WTC11 (cell line): ENCODE data around the gene HSD11B1L. TPM values are rescaled to one million over a fixed set of nuclear protein-coding genes. Genes with fewer than 3 reads are reported as not detected.

Experiments
- ATF1 ChIP-seq: sonication (generic); formaldehyde crosslinking; IDR thresholded peaks from 2 replicates; pipeline ENCODE4 v1.8.1; 2023; ENCODE audit warnings: mild to moderate bottlenecking, moderate library complexity, missing genetic modification reagents
- CREB1 ChIP-seq: sonication (generic); formaldehyde crosslinking; IDR thresholded peaks from 2 replicates; pipeline ENCODE4 v1.8.0; 2023; ENCODE audit warnings: mild to moderate bottlenecking, missing genetic modification reagents
- EMX1 ChIP-seq: fragments of 250-450 bp; sonication (Bioruptor Pico); IDR thresholded peaks from 2 replicates; pipeline ENCODE4 v1.8.0; 2021; ENCODE audit warnings: mild to moderate bottlenecking
- FOXP1 ChIP-seq: sonication (generic); formaldehyde crosslinking; IDR thresholded peaks from 2 replicates; pipeline ENCODE4 v1.8.0; 2022; ENCODE audit warnings: missing genetic modification reagents, mild to moderate bottlenecking, moderate library complexity, borderline replicate concordance
- NFATC4 ChIP-seq: fragments of 250-450 bp; sonication (Bioruptor Pico); IDR thresholded peaks from 2 replicates; pipeline ENCODE4 v1.9.0; 2021; ENCODE audit warnings: mild to moderate bottlenecking
- NFE2L1 ChIP-seq: sonication (generic); formaldehyde crosslinking; IDR thresholded peaks from 2 replicates; pipeline ENCODE4 v1.8.1; 2023; ENCODE audit warnings: missing genetic modification reagents
- NFYB ChIP-seq: sonication (generic); formaldehyde crosslinking; conservative IDR thresholded peaks from 2 replicates; pipeline ENCODE4 v1.8.0; 2022; ENCODE audit warnings: low read depth, missing genetic modification reagents
- NR1H2 ChIP-seq: sonication (generic); formaldehyde crosslinking; IDR thresholded peaks from 2 replicates; pipeline ENCODE4 v1.9.0; 2021; ENCODE audit warnings: mild to moderate bottlenecking, moderate library complexity, missing genetic modification reagents
- RORB ChIP-seq: fragments of 250-450 bp; sonication (Bioruptor Pico); IDR thresholded peaks from 2 replicates; pipeline ENCODE4 v1.9.0; 2021; ENCODE audit warnings: mild to moderate bottlenecking
- SP1 ChIP-seq: sonication (generic); formaldehyde crosslinking; conservative IDR thresholded peaks from 2 replicates; pipeline ENCODE4 v1.8.1; 2022; ENCODE audit warnings: missing genetic modification reagents
- TP53 ChIP-seq: sonication (generic); formaldehyde crosslinking; IDR thresholded peaks from 2 replicates; pipeline ENCODE4 v1.8.1; 2023; ENCODE audit warnings: mild to moderate bottlenecking, missing genetic modification reagents
- ZNF232 ChIP-seq: sonication (generic); formaldehyde crosslinking; IDR thresholded peaks from 2 replicates; pipeline ENCODE4 v1.8.0; 2022; ENCODE audit warnings: mild to moderate bottlenecking, missing genetic modification reagents
- total RNA-seq: library from RNA; stranded (reverse); gene quantifications from 3 replicates; pipeline ENCODE4 v1.2.3, GENCODE V29; 2021
- TF ChIP-seq, protein P1 (sequence below): sonication (generic); formaldehyde crosslinking; IDR thresholded peaks from 2 replicates; pipeline ENCODE4 v1.8.0; 2023; ENCODE audit warnings: missing genetic modification reagents, mild to moderate bottlenecking, borderline replicate concordance
- TF ChIP-seq, protein P2 (sequence below): fragments of 250-450 bp; sonication (Bioruptor Pico); IDR thresholded peaks from 2 replicates; pipeline ENCODE4 v1.9.0; 2021; ENCODE audit warnings: moderate library complexity, mild to moderate bottlenecking, inconsistent platforms, borderline replicate concordance
- TF ChIP-seq, protein P3 (sequence below): fragments of 250-450 bp; sonication (Bioruptor Pico); IDR thresholded peaks from 2 replicates; pipeline ENCODE4 v1.9.0; 2021; ENCODE audit warnings: mild to moderate bottlenecking, borderline replicate concordance
- TF ChIP-seq, protein P4 (sequence below): sonication (generic); formaldehyde crosslinking; IDR thresholded peaks from 2 replicates; pipeline ENCODE4 v1.8.1; 2023; ENCODE audit warnings: mild to moderate bottlenecking, missing genetic modification reagents, moderate library complexity
- TF ChIP-seq, protein P5 (sequence below): fragments of 250-450 bp; sonication (Bioruptor Pico); IDR thresholded peaks from 2 replicates; pipeline ENCODE4 v1.9.0; 2021; ENCODE audit warnings: mild to moderate bottlenecking
- TF ChIP-seq, protein P6 (sequence below): sonication (generic); formaldehyde crosslinking; IDR thresholded peaks from 2 replicates; pipeline ENCODE4 v1.8.1; 2022; ENCODE audit warnings: mild to moderate bottlenecking, moderate library complexity, missing genetic modification reagents
- TF ChIP-seq, protein P7 (sequence below): sonication (generic); formaldehyde crosslinking; IDR thresholded peaks from 2 replicates; pipeline ENCODE4 v1.8.1; 2023; ENCODE audit warnings: mild to moderate bottlenecking, missing genetic modification reagents, moderate library complexity
- TF ChIP-seq, protein P8 (sequence below): sonication (generic); formaldehyde crosslinking; IDR thresholded peaks from 2 replicates; pipeline ENCODE4 v1.8.0; 2022; ENCODE audit warnings: mild to moderate bottlenecking, missing genetic modification reagents
- TF ChIP-seq, protein P9 (sequence below): sonication (generic); formaldehyde crosslinking; IDR thresholded peaks from 2 replicates; pipeline ENCODE4 v1.8.1; 2022; ENCODE audit warnings: missing genetic modification reagents, borderline replicate concordance
- TF ChIP-seq, protein P10 (sequence below): sonication (generic); formaldehyde crosslinking; IDR thresholded peaks from 2 replicates; pipeline ENCODE4 v1.8.1; 2022; ENCODE audit warnings: low read depth, missing genetic modification reagents, borderline replicate concordance

HSD11B1L gene
- total RNA-seq, 1 experiment from 2014 or later, result 11.8 TPM

DNA sequence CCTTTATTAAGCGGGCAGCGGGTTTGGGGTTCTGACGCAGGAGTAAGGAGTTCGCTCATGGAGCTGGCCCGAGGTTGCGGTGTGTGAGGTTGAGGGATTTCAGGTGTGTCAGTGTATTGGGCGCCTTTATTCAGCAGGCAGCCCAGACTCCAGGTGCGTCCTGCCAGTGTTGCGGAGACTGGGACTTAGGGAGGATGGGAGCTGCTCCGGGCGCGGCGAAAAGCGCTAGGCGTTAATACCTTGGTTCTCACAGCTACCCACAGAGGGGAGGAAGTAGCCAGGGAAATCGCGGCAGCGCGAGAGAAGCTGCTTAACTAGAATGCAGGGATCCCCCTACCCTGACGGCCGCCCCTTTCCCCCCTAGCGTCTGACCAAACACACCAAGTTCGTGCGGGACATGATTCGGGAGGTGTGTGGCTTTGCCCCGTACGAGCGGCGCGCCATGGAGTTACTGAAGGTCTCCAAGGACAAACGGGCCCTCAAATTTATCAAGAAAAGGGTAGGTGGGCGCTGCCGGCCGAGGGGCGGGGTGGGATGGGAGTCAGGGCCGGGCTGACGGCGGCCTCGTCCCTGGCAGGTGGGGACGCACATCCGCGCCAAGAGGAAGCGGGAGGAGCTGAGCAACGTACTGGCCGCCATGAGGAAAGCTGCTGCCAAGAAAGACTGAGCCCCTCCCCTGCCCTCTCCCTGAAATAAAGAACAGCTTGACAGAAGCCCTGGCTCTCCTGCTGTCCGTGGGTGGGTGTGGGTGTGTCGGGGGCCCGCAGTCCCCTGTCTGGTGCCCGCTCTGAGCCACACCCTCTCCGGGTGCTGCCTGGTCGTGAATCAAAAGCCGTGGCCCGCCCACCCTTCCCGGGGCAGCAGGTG is 10.4 kb downstream of the HSD11B1L start (continued):
- TF ChIP-seq SP1 (CRISPR knock-in tag) (no peak), ZNF232 (CRISPR knock-in tag) (no peak), CREB1 (no peak), NR1H2 (CRISPR knock-in tag) (no peak), ATF1 (CRISPR knock-in tag) (no peak), TP53 (CRISPR knock-in tag) (0 out of 2 replicates have a peak, but pooled peaks have one; percentile 14), RORB (CRISPR knock-in tag) (no peak), NFE2L1 (CRISPR knock-in tag) (no peak), EMX1 (CRISPR knock-in tag) (peak; percentile 80; the same call in 1 of the 2 replicates), NFYB (no peak), FOXP1 (CRISPR knock-in tag) (0 out of 2 replicates have a peak, but pooled peaks have one; percentile 6), NFATC4 (CRISPR knock-in tag) (no peak)
- TF ChIP-seq, protein P1, sequence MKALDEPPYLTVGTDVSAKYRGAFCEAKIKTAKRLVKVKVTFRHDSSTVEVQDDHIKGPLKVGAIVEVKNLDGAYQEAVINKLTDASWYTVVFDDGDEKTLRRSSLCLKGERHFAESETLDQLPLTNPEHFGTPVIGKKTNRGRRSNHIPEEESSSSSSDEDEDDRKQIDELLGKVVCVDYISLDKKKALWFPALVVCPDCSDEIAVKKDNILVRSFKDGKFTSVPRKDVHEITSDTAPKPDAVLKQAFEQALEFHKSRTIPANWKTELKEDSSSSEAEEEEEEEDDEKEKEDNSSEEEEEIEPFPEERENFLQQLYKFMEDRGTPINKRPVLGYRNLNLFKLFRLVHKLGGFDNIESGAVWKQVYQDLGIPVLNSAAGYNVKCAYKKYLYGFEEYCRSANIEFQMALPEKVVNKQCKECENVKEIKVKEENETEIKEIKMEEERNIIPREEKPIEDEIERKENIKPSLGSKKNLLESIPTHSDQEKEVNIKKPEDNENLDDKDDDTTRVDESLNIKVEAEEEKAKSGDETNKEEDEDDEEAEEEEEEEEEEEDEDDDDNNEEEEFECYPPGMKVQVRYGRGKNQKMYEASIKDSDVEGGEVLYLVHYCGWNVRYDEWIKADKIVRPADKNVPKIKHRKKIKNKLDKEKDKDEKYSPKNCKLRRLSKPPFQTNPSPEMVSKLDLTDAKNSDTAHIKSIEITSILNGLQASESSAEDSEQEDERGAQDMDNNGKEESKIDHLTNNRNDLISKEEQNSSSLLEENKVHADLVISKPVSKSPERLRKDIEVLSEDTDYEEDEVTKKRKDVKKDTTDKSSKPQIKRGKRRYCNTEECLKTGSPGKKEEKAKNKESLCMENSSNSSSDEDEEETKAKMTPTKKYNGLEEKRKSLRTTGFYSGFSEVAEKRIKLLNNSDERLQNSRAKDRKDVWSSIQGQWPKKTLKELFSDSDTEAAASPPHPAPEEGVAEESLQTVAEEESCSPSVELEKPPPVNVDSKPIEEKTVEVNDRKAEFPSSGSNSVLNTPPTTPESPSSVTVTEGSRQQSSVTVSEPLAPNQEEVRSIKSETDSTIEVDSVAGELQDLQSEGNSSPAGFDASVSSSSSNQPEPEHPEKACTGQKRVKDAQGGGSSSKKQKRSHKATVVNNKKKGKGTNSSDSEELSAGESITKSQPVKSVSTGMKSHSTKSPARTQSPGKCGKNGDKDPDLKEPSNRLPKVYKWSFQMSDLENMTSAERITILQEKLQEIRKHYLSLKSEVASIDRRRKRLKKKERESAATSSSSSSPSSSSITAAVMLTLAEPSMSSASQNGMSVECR, result 0 out of 2 replicates have a peak, but pooled peaks have one; percentile 18
- TF ChIP-seq, protein P2, sequence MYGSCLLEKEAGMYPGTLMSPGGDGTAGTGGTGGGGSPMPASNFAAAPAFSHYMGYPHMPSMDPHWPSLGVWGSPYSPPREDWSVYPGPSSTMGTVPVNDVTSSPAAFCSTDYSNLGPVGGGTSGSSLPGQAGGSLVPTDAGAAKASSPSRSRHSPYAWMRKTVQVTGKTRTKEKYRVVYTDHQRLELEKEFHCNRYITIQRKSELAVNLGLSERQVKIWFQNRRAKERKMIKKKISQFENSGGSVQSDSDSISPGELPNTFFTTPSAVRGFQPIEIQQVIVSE (CRISPR knock-in tag), result no peak
- TF ChIP-seq, protein P3, sequence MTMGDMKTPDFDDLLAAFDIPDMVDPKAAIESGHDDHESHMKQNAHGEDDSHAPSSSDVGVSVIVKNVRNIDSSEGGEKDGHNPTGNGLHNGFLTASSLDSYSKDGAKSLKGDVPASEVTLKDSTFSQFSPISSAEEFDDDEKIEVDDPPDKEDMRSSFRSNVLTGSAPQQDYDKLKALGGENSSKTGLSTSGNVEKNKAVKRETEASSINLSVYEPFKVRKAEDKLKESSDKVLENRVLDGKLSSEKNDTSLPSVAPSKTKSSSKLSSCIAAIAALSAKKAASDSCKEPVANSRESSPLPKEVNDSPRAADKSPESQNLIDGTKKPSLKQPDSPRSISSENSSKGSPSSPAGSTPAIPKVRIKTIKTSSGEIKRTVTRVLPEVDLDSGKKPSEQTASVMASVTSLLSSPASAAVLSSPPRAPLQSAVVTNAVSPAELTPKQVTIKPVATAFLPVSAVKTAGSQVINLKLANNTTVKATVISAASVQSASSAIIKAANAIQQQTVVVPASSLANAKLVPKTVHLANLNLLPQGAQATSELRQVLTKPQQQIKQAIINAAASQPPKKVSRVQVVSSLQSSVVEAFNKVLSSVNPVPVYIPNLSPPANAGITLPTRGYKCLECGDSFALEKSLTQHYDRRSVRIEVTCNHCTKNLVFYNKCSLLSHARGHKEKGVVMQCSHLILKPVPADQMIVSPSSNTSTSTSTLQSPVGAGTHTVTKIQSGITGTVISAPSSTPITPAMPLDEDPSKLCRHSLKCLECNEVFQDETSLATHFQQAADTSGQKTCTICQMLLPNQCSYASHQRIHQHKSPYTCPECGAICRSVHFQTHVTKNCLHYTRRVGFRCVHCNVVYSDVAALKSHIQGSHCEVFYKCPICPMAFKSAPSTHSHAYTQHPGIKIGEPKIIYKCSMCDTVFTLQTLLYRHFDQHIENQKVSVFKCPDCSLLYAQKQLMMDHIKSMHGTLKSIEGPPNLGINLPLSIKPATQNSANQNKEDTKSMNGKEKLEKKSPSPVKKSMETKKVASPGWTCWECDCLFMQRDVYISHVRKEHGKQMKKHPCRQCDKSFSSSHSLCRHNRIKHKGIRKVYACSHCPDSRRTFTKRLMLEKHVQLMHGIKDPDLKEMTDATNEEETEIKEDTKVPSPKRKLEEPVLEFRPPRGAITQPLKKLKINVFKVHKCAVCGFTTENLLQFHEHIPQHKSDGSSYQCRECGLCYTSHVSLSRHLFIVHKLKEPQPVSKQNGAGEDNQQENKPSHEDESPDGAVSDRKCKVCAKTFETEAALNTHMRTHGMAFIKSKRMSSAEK (CRISPR knock-in tag), result no peak
- TF ChIP-seq, protein P4, sequence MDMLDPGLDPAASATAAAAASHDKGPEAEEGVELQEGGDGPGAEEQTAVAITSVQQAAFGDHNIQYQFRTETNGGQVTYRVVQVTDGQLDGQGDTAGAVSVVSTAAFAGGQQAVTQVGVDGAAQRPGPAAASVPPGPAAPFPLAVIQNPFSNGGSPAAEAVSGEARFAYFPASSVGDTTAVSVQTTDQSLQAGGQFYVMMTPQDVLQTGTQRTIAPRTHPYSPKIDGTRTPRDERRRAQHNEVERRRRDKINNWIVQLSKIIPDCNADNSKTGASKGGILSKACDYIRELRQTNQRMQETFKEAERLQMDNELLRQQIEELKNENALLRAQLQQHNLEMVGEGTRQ (CRISPR knock-in tag), result no peak
- TF ChIP-seq, protein P5, sequence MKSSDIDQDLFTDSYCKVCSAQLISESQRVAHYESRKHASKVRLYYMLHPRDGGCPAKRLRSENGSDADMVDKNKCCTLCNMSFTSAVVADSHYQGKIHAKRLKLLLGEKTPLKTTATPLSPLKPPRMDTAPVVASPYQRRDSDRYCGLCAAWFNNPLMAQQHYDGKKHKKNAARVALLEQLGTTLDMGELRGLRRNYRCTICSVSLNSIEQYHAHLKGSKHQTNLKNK (CRISPR knock-in tag), result peak; percentile 8; the same call in 1 of the 2 replicates
- TF ChIP-seq, protein P6, sequence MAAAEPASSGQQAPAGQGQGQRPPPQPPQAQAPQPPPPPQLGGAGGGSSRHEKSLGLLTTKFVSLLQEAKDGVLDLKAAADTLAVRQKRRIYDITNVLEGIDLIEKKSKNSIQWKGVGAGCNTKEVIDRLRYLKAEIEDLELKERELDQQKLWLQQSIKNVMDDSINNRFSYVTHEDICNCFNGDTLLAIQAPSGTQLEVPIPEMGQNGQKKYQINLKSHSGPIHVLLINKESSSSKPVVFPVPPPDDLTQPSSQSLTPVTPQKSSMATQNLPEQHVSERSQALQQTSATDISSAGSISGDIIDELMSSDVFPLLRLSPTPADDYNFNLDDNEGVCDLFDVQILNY (CRISPR knock-in tag), result 0 out of 2 replicates have a peak, but pooled peaks have one; percentile 24
- TF ChIP-seq, protein P7, sequence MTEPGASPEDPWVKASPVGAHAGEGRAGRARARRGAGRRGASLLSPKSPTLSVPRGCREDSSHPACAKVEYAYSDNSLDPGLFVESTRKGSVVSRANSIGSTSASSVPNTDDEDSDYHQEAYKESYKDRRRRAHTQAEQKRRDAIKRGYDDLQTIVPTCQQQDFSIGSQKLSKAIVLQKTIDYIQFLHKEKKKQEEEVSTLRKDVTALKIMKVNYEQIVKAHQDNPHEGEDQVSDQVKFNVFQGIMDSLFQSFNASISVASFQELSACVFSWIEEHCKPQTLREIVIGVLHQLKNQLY (CRISPR knock-in tag), result no peak
- TF ChIP-seq, protein P8, sequence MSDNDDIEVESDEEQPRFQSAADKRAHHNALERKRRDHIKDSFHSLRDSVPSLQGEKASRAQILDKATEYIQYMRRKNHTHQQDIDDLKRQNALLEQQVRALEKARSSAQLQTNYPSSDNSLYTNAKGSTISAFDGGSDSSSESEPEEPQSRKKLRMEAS (CRISPR knock-in tag), result no peak
- TF ChIP-seq, protein P9, sequence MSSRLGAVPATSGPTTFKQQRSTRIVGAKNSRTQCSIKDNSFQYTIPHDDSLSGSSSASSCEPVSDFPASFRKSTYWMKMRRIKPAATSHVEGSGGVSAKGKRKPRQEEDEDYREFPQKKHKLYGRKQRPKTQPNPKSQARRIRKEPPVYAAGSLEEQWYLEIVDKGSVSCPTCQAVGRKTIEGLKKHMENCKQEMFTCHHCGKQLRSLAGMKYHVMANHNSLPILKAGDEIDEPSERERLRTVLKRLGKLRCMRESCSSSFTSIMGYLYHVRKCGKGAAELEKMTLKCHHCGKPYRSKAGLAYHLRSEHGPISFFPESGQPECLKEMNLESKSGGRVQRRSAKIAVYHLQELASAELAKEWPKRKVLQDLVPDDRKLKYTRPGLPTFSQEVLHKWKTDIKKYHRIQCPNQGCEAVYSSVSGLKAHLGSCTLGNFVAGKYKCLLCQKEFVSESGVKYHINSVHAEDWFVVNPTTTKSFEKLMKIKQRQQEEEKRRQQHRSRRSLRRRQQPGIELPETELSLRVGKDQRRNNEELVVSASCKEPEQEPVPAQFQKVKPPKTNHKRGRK, result no peak
- TF ChIP-seq, protein P10, sequence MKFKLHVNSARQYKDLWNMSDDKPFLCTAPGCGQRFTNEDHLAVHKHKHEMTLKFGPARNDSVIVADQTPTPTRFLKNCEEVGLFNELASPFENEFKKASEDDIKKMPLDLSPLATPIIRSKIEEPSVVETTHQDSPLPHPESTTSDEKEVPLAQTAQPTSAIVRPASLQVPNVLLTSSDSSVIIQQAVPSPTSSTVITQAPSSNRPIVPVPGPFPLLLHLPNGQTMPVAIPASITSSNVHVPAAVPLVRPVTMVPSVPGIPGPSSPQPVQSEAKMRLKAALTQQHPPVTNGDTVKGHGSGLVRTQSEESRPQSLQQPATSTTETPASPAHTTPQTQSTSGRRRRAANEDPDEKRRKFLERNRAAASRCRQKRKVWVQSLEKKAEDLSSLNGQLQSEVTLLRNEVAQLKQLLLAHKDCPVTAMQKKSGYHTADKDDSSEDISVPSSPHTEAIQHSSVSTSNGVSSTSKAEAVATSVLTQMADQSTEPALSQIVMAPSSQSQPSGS (CRISPR knock-in tag), result no peak
